HEK293 (cell line): ENCODE data around the gene KCNJ6.

Experiments used
- GLI4 ChIP-seq: fragments of 450-650 bp; formaldehyde crosslinking; IDR thresholded peaks from 2 replicates; pipeline ENCODE4 v1.5.1; 2016; ENCODE audit warnings: missing biosample characterization, missing genetic modification characterization
- PRDM1 ChIP-seq: fragments of 450-650 bp; formaldehyde crosslinking; IDR thresholded peaks from 2 replicates; pipeline ENCODE4; 2016; ENCODE audit warnings: missing biosample characterization, missing genetic modification characterization
- ZBTB17 ChIP-seq: fragments of 450-650 bp; formaldehyde crosslinking; IDR thresholded peaks from 2 replicates; pipeline ENCODE4 v1.5.1; 2016; ENCODE audit warnings: missing biosample characterization, missing genetic modification characterization
- ZNF148 ChIP-seq: fragments of 450-650 bp; formaldehyde crosslinking; IDR thresholded peaks from 2 replicates; pipeline ENCODE4 v1.5.0; 2017; ENCODE audit warnings: missing biosample characterization, missing genetic modification characterization, borderline replicate concordance
- ZNF175 ChIP-seq: fragments of 450-650 bp; formaldehyde crosslinking; IDR thresholded peaks from 2 replicates; pipeline ENCODE4 v1.5.1; 2016; ENCODE audit warnings: missing biosample characterization, missing genetic modification characterization
- ZNF354C ChIP-seq: fragments of 450-650 bp; formaldehyde crosslinking; IDR thresholded peaks from 2 replicates; pipeline ENCODE4 v1.5.1; 2016; ENCODE audit warnings: missing biosample characterization, missing genetic modification characterization, low read depth, borderline replicate concordance
- TF ChIP-seq, protein P1 (sequence below): fragments of 450-650 bp; formaldehyde crosslinking; IDR thresholded peaks from 2 replicates; pipeline ENCODE4 v1.5.1; 2016; ENCODE audit warnings: missing biosample characterization, missing genetic modification characterization

GRCh38 chr21:37863842-37864241 lies 52.4 kb downstream of the KCNJ6 start:
- TF ChIP-seq ZNF175 (tag by site-specific recombination) (no peak), GLI4 (no peak), ZNF148 (tag by site-specific recombination) (no peak), PRDM1 (no peak), ZNF354C (tag by site-specific recombination) (no peak), ZBTB17 (tag by site-specific recombination) (no peak)
- TF ChIP-seq, protein P1, sequence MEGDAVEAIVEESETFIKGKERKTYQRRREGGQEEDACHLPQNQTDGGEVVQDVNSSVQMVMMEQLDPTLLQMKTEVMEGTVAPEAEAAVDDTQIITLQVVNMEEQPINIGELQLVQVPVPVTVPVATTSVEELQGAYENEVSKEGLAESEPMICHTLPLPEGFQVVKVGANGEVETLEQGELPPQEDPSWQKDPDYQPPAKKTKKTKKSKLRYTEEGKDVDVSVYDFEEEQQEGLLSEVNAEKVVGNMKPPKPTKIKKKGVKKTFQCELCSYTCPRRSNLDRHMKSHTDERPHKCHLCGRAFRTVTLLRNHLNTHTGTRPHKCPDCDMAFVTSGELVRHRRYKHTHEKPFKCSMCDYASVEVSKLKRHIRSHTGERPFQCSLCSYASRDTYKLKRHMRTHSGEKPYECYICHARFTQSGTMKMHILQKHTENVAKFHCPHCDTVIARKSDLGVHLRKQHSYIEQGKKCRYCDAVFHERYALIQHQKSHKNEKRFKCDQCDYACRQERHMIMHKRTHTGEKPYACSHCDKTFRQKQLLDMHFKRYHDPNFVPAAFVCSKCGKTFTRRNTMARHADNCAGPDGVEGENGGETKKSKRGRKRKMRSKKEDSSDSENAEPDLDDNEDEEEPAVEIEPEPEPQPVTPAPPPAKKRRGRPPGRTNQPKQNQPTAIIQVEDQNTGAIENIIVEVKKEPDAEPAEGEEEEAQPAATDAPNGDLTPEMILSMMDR (tag by site-specific recombination), result no peak
